NT2/D1 (cell line): ENCODE measurements around the gene PIMREG.

Experiments
- SUZ12 ChIP-seq: IDR thresholded peaks from 2 replicates; pipeline ENCODE4 v1.6.1; 2011; ENCODE audit not compliant: insufficient read length, insufficient read depth; ENCODE audit errors: extremely low read depth
- YY1 ChIP-seq: IDR thresholded peaks from 2 replicates; pipeline ENCODE4 v1.6.1; 2011; ENCODE audit not compliant: insufficient read length, insufficient read depth
- ZNF274 ChIP-seq: IDR thresholded peaks from 2 replicates; pipeline ENCODE4 v1.6.1; 2011; ENCODE audit warnings: mild to moderate bottlenecking, low read depth, low read length

- TF ChIP-seq ZNF274 (no peak), YY1 (no peak), SUZ12 (no peak)
Measured at GRCh38 chr17:6413065-6413464, 31.2 kb upstream of the PIMREG start.
